Psoas muscle (tissue), 8 donors: ENCODE measurements around the gene GABRR3. TPM values are rescaled to one million over a fixed set of nuclear protein-coding genes. Genes with fewer than 3 reads are reported as not detected.

ENCODE experiments used
- ATAC-seq, 4 donors: fragments of 200-7000 bp; cut with Tn5 transposase; one replicate each; pipeline ENCODE4 v1.9.1; 2020; ENCODE audit warnings: moderate library complexity in 3 of 4, mild to moderate bottlenecking in 2 of 4
- DNase-seq, 2 donors: peaks; one replicate each; pipeline ENCODE4 v3.0.0-alpha.2; 2020
- H3K27ac ChIP-seq: fragments of 200-600 bp; one replicate; pipeline ENCODE4 v1.8.0; 2022
- H3K27me3 ChIP-seq, 3 donors: fragments of 200-600 bp in 1 of 3; one replicate each; pipeline versions ENCODE4 v1.6.1 to v1.8.0; 2013 to 2022; ENCODE audit warnings: low read length in 2 of 3, mild to moderate bottlenecking in 2 of 3, moderate library complexity in 1 of 3; ENCODE audit not compliant: insufficient read depth in 3 of 3
- H3K36me3 ChIP-seq, 2 donors: fragments of 200-600 bp in 1 of 2; one replicate each; pipeline versions ENCODE4 v1.6.1 to v1.8.0; 2013 to 2022; ENCODE audit warnings: low read depth in 1 of 2, mild to moderate bottlenecking in 1 of 2, moderate library complexity in 1 of 2; ENCODE audit not compliant: insufficient read depth in 1 of 2
- H3K4me1 ChIP-seq: fragments of 200-600 bp; one replicate; pipeline ENCODE4 v1.8.0; 2022
- H3K4me3 ChIP-seq: fragments of 200-600 bp; one replicate; pipeline ENCODE4 v1.8.0; 2022; ENCODE audit warnings: mild to moderate bottlenecking
- H3K9me3 ChIP-seq: fragments of 200-600 bp; one replicate; pipeline ENCODE4 v1.8.0; 2022
- CTCF ChIP-seq: fragments of 200-600 bp; IDR thresholded peaks from one replicate; pipeline ENCODE4 v1.8.0; 2022; ENCODE audit warnings: antibody characterized with exemption
- WGBS, 3 donors: extraction: QIAGEN DNeasy Blood & Tissue Kit; methylation state at CpG; one replicate each; pipeline versions ENCODE4 v1.1.6 to v1.1.7; 2013; 5-methylcytosine and 5-hydroxymethylcytosine counted together
- intact Hi-C, 2 donors: fragments of 100-400 bp; cut with DNase I; formaldehyde crosslinking; loops; one replicate each; pipeline versions ENCODE4 v1.11.0 to v1.14.2; 2022
- polyA plus RNA-seq, 3 donors: library from polyadenylated mRNA; stranded (reverse); fragments of 200-250 nt; gene quantifications; one replicate each; pipeline ENCODE4 v1.2.3, GENCODE V29; 2013
- total RNA-seq, 4 donors: library from RNA; stranded (reverse); fragmentation: NEBNext Ultra II Directional in 2 of 4; extraction: Animal tissue kit (Norgen Biotek cat#: 25700) in 2 of 4; gene quantifications; one replicate each; pipeline versions ENCODE4 v1.2.1 to v1.2.4, GENCODE V29; 2021 to 2023
- donor health status: healthy with polysubstance abuse.
- donor health status: DM: no; HTN: no; CAD: no; lungs with moderate emphysema.
- donor health status: Bipolar disorder and iron deficiency.
- donor health status: healthy.
- donor health status: DM: yes; HTN: yes; CAD: no.
- donor health status: DM: no; HTN: no; CAD: no.
- donor health status: DM: no; HTN: no; CAD: no.
- donor health status: DM: yes; HTN: yes; CAD: no.

GABRR3 gene
- total and polyA plus RNA-seq, 7 donors = 0.10 TPM; not detected in 6

DNA sequence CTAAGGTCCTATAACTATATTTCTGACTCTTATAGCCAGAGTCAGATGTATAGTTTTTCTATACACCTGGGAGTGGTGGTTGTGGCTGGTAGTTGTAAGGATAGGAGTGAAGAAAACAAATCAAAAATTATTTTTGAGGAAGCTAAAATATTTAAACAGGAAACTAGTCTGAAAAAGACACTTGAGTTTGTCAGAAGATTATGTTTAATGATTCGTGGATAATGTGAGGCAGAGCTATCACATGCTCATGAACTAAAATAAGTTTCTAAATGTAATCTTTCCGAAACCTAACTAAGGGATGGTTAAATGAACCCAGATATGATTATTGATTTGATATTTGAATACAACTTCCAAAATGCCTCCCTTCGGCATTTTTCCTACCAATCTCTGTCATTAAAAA is 30.4 kb downstream of the GABRR3 start:
- H3K9me3 ChIP-seq = no peaks in the 10 kb centered on the region
- TF ChIP-seq CTCF = no peak
- H3K27ac ChIP-seq = no peak overlapping the region
- intact Hi-C loops = no loop called here
- H3K4me3 ChIP-seq = no peak overlapping the region
- no peaks in the 10 kb centered on the region for H3K27me3 ChIP-seq
- DNase-seq (no peak), ATAC-seq (no peak)
- WGBS, 3 donors = 70 to 85% (median 76%) methylated on average over 3 of the region's 3 CpGs
- no peaks in the 10 kb centered on the region for H3K36me3 ChIP-seq
- H3K4me1 ChIP-seq = no peaks in the 10 kb centered on the region

- Histone ChIP-seq H3K27me3 (no peaks in the 10 kb centered on the region), H3K9me3 (no peaks in the 10 kb centered on the region), H3K27ac (no peak overlapping the region), H3K4me3 (no peak overlapping the region), H3K4me1 (no peaks in the 10 kb centered on the region), H3K36me3 (no peaks in the 10 kb centered on the region)
- WGBS, 3 donors = 68 to 77% (median 71%) methylated on average over 2 of the region's 2 CpGs
- TF ChIP-seq CTCF = no peak
- DNase-seq (no peak), ATAC-seq (no peak)
- intact Hi-C loops = no loop called here
These were observed 31.7 kb downstream of the GABRR3 start for GRCh38 chr3:98003306-98003969.

- no peak for TF ChIP-seq CTCF
- no peak for DNase-seq
- H3K36me3 ChIP-seq = no peaks in the 10 kb centered on the region
- ATAC-seq = no peak
- no peak overlapping the region for H3K4me3 ChIP-seq
- no peaks in the 10 kb centered on the region for H3K27me3 ChIP-seq
- no peak overlapping the region for H3K27ac ChIP-seq
- 64 to 97% (median 79%) methylated on average over 1 of the region's 1 CpG for WGBS, 3 donors
- intact Hi-C loops = no loop called here
- H3K9me3 ChIP-seq = no peaks in the 10 kb centered on the region
- H3K4me1 ChIP-seq = no peaks in the 10 kb centered on the region
These were observed 32.4 kb downstream of the GABRR3 start for GRCh38 chr3:98002717-98003116.

- Histone ChIP-seq H3K9me3 (no peaks in the 10 kb centered on the region), H3K27ac (no peak overlapping the region), H3K36me3 (no peaks in the 10 kb centered on the region), H3K4me1 (no peaks in the 10 kb centered on the region), H3K27me3 (no peaks in the 10 kb centered on the region), H3K4me3 (no peak overlapping the region)
- no peak for TF ChIP-seq CTCF
- 19 to 29% (median 28%) methylated on average over 1 of the region's 1 CpG for WGBS, 3 donors
- no peak for ATAC-seq
- intact Hi-C loops = no loop called here
- no peak for DNase-seq
These were observed 35.1 kb downstream of the GABRR3 start for GRCh38 chr3:97999994-98000393.

- no peak for TF ChIP-seq CTCF
- Histone ChIP-seq H3K4me1 (no peaks in the 10 kb centered on the region), H3K4me3 (no peak overlapping the region), H3K27me3 (no peaks in the 10 kb centered on the region), H3K27ac (no peak overlapping the region), H3K9me3 (no peaks in the 10 kb centered on the region), H3K36me3 (no peaks in the 10 kb centered on the region)
- ATAC-seq (no peak), DNase-seq (no peak)
- WGBS, 3 donors = 91 to 94% (median 92%) methylated on average over 5 of the region's 5 CpGs
- intact Hi-C loops = no loop called here
These were observed 36.0 kb downstream of the GABRR3 start for GRCh38 chr3:97999103-97999502.
